GM19023 (cell line): ENCODE data around the gene CCR1.
A peak's percentile ranks its signal among the peaks of the same experiment; 100 is the strongest.
"Not testable (repeated sequence)": the region's sequence is repeated elsewhere in the genome, so short reads cannot be mapped to it uniquely, and the experiment has no call there.

Experiments
- ATAC-seq: cut with Tn5 transposase; IDR thresholded peaks from one replicate; pipeline ENCODE4 v1.9.1; 2021; ENCODE audit warnings: mild to moderate bottlenecking, moderate library complexity; ENCODE audit not compliant: unreplicated experiment

The CCR1 gene

GRCh38 chr3:46213201-46213600, 5.1 kb upstream of the CCR1 start:
- no peak for ATAC-seq

DNA sequence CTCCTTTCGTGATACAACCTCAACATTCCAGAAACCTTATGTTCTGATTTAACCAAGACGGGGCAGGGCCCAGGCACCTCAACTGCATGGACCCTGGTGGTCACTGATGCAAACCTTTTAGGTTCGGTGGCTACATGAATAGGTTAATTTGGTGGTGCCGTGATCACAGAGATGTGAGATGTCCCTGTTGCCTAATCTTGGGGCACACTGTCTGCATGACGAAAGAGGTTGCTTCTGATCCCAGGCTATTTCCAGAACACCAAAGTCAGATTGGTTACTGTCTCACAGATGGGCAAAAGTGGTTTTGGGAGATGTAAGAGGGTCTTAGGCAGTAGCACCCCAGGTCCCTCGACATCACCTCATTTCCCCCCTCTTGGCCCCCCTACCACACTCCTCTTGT, 4.0 kb upstream of the CCR1 start:
- ATAC-seq, result no peak

DNA sequence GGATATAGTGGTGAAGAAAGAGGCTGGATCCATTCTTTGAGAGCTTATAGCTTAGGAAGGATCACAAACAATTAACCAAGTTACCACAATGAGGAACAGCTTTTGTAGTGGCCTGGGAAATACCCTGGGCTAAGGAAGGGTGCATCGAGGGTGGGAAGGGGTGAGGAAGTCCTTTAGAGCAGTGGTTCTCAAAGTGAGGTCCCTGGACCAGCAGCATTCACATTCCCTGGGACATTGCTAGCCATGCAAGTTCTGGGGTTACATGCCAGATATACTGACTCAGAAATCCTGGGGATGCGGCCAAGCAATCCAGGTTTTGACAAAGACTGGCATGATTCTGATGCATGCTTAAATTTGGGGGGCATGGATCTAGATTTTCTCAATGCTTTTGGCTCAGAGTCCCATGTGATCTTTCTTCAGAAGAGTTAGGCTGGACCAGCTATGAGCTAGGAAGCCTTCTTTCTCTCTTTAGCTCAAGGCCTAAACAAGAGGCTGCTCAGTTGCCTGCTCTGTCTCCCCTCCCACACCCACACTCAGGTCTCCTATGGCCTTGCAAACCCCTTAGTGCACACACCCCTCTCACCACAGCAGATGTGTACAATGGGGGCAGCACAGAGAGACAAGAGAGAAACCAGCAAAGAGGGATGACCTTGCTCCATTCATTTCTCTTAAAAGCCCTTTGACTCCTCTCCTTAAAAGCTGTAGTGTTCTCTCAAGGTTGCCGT, 1.8 kb upstream of the CCR1 start:
- no peak for ATAC-seq

DNA sequence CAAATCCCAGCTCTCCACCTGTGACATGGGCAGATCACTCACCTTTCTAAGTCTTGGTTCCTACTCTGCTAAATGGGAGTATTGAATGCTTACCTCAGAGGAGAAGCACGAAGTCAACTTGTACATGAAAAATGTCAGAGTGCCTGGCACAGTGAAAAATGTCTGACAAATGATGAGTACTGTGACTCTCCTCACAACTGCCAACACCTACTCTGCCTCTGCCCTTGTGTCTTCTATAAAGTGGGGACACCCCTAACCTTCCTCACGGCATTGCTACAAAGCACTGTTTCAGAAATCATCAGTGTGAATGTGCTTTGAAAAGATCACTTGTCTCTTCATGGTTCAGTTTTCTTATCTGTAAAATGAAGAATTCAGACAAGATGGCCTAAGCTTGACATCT, 940 bp upstream of the CCR1 start:
- ATAC-seq, result no peak

GRCh38 chr3:46207514-46207913, 599 bp downstream of the CCR1 start:
- not testable (repeated sequence) for ATAC-seq

- no peak for ATAC-seq
Measured at GRCh38 chr3:46206282-46207015, 1.7 kb downstream of the CCR1 start.

- no peak for ATAC-seq
Measured at GRCh38 chr3:46205286-46205960, 2.7 kb downstream of the CCR1 start.

GRCh38 chr3:46203681-46204080, 4.4 kb downstream of the CCR1 start:
- no peak for ATAC-seq

DNA sequence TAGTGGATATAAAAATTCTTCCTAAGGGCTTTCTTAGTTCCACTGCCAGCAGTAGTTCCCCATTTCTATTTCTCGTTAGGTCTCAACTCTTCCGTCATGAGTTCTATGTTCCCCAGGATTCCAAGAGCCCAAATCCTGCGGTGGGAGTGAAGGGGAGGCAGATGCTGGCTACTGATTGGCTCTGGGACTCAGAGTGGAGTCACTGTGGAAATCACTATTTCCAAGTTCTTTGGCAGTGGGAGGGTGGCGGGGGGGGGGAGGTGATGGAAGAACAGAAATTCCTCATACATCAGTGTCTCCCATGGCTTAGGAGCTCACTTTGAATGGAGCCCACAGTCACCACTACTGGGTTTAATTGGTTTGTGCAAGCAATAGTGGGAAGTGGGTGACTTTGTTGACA, 5.6 kb downstream of the CCR1 start:
- no peak for ATAC-seq

GRCh38 chr3:46200790-46201189, 7.3 kb downstream of the CCR1 start:
- no peak for ATAC-seq

DNA sequence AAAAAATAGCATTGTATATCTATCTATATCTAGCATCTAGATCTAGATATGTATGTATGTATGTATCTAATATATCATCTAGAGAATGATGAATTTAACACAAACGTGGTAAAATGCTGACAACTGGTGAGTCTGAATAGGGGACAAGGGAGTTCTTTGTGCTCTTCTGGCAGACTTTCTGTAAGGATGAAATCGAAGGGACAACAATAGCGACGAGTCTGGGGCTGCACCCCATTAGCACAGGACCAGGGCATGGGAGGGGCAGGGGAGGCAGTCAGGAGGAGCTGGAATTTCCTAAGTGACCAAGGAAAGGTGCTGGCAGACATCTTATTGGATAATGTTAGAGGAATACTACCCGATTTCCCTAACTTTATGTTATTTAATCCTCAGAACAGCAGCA, 7.9 kb downstream of the CCR1 start:
- ATAC-seq, result no peak

DNA sequence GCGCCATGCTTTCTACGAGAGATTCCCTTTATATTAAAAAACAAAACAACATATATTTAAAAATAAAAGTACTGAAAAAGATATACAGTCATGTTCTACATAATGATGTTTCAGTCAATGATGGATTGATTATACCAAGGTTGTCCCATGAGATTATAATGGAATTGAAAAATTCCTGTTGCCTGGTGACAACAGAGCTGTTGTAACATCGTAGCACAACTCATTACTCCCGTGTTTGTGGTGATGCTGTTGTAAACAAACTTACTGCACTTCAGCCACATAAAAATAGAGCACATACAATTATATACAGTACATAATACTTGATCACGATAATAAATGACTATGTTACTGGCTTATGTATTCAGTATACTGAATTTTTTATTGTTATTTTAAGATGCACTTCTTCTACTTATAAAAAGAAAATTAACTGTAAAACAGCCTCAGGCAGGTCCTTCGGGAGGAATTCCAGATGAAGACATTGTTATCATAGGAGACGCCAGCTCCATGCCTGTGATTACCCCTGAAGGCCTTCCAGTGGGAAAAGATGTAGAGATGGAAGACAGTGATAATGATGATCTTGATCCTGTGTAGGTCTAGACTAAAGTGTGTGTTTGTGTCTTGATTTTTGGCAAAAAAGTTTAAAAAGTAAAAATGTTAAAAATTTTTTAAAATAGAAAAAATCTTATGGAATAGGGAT, 11.7 kb downstream of the CCR1 start:
- ATAC-seq, result no peak

- ATAC-seq, result no peak
Measured at GRCh38 chr3:46194868-46195553, 13.1 kb downstream of the CCR1 start.

- ATAC-seq, result no peak
Measured at GRCh38 chr3:46193436-46193835, 14.7 kb downstream of the CCR1 start.

- no peak for ATAC-seq
Measured at GRCh38 chr3:46192939-46193338, 15.2 kb downstream of the CCR1 start.

GRCh38 chr3:46191730-46192129, 16.4 kb downstream of the CCR1 start:
- ATAC-seq, result no peak

GRCh38 chr3:46188708-46189107, 19.4 kb downstream of the CCR1 start:
- no peak for ATAC-seq

- ATAC-seq, result no peak
Measured at GRCh38 chr3:46187876-46188275, 20.2 kb downstream of the CCR1 start.

GRCh38 chr3:46187341-46187700, 20.8 kb downstream of the CCR1 start:
- ATAC-seq, result no peak

DNA sequence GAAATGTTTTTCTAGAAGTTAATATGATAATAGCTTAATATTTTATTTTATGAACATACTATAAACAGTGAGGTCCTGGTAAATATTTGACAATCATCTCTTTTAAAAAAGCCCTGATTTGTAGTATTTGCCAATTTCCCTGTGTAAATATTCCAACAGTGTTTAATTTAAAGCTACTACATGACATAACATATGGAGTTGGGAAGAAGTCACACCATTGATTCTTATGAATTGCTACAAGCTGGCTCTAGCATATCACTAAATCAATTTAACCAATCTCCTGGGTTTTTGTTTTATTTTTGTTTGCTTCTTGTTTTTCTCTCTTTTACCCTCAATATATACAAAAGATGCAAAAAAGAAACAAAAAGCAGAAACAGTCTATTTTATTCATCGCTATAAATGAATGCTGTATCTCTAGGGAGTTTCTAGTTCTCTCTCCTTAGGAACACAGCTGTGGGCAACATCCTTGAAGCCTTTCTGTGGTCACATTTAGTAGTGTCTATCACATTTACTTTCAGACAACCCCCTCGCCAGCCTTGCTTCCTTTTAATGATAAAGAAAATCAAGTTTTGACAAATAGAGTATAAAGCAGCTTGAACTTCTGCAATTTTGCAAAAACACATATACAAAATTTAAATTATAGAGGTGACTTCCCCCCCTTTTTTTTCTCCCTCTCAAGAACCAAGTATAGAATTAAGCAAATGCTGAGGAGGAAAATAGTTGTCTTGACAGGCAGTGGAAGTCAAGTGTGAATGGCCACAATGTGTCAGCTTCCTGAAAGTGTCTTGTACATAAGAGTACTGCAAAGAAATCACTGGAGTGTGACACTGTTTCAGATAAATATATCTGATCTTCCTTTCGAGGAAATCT, 21.4 kb downstream of the CCR1 start:
- ATAC-seq, result peak; percentile 56
